WTC11 (cell line): ENCODE data around the gene SELENOV.

ENCODE experiments used
- ELF4 ChIP-seq: sonication (generic); formaldehyde crosslinking; IDR thresholded peaks from 2 replicates; pipeline ENCODE4 v1.8.1; 2022; ENCODE audit warnings: low read depth, mild to moderate bottlenecking, moderate library complexity, missing genetic modification reagents
- JUN ChIP-seq: sonication (generic); formaldehyde crosslinking; IDR thresholded peaks from 2 replicates; pipeline ENCODE4 v1.8.0; 2023; ENCODE audit warnings: mild to moderate bottlenecking, missing genetic modification reagents
- NFYB ChIP-seq: sonication (generic); formaldehyde crosslinking; conservative IDR thresholded peaks from 2 replicates; pipeline ENCODE4 v1.8.0; 2022; ENCODE audit warnings: low read depth, missing genetic modification reagents
- TF ChIP-seq, protein P1 (sequence below): fragments of 200-600 bp; IDR thresholded peaks from 2 replicates; pipeline ENCODE4 v1.8.0; 2022; ENCODE audit warnings: antibody characterized with exemption
- TF ChIP-seq, protein P2 (sequence below): fragments of 250-450 bp; sonication (Bioruptor Pico); IDR thresholded peaks from 2 replicates; pipeline ENCODE4 v1.9.0; 2021; ENCODE audit warnings: moderate library complexity, mild to moderate bottlenecking, inconsistent platforms, borderline replicate concordance
- TF ChIP-seq, protein P3 (sequence below): fragments of 250-450 bp; sonication (Bioruptor Pico); IDR thresholded peaks from 2 replicates; pipeline ENCODE4 v2.1.2; 2022; ENCODE audit warnings: mild to moderate bottlenecking, moderate library complexity
- TF ChIP-seq, protein P4 (sequence below): sonication (generic); formaldehyde crosslinking; IDR thresholded peaks from 2 replicates; pipeline ENCODE4 v1.8.1; 2023; ENCODE audit warnings: mild to moderate bottlenecking, moderate library complexity, missing genetic modification reagents

DNA sequence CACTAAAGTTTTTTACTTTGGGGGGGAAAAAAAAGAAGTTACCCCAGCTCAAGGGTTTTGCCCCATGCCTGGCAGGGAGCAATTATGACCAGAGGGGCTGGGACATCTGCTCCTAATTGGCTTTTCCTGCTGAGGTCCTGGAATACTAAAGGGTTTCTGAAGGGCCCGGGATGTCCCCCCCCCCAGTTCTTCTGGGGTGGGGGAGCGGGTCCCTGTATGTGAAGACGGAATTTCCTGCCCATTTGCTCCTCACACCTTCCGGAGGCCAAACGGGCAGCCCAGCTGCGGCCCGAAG, 17.3 kb upstream of the SELENOV start:
- TF ChIP-seq, protein P1, sequence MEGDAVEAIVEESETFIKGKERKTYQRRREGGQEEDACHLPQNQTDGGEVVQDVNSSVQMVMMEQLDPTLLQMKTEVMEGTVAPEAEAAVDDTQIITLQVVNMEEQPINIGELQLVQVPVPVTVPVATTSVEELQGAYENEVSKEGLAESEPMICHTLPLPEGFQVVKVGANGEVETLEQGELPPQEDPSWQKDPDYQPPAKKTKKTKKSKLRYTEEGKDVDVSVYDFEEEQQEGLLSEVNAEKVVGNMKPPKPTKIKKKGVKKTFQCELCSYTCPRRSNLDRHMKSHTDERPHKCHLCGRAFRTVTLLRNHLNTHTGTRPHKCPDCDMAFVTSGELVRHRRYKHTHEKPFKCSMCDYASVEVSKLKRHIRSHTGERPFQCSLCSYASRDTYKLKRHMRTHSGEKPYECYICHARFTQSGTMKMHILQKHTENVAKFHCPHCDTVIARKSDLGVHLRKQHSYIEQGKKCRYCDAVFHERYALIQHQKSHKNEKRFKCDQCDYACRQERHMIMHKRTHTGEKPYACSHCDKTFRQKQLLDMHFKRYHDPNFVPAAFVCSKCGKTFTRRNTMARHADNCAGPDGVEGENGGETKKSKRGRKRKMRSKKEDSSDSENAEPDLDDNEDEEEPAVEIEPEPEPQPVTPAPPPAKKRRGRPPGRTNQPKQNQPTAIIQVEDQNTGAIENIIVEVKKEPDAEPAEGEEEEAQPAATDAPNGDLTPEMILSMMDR, result no peak
- TF ChIP-seq, protein P2, sequence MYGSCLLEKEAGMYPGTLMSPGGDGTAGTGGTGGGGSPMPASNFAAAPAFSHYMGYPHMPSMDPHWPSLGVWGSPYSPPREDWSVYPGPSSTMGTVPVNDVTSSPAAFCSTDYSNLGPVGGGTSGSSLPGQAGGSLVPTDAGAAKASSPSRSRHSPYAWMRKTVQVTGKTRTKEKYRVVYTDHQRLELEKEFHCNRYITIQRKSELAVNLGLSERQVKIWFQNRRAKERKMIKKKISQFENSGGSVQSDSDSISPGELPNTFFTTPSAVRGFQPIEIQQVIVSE (CRISPR knock-in tag), result no peak
- TF ChIP-seq JUN (CRISPR knock-in tag) (no peak), ELF4 (CRISPR knock-in tag) (no peak), NFYB (CRISPR knock-in tag) (no peak)
- TF ChIP-seq, protein P3, sequence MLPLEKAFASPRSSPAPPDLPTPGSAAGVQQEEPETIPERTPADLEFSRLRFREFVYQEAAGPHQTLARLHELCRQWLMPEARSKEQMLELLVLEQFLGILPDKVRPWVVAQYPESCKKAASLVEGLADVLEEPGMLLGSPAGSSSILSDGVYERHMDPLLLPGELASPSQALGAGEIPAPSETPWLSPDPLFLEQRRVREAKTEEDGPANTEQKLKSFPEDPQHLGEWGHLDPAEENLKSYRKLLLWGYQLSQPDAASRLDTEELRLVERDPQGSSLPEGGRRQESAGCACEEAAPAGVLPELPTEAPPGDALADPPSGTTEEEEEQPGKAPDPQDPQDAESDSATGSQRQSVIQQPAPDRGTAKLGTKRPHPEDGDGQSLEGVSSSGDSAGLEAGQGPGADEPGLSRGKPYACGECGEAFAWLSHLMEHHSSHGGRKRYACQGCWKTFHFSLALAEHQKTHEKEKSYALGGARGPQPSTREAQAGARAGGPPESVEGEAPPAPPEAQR, result no peak
- TF ChIP-seq, protein P4, sequence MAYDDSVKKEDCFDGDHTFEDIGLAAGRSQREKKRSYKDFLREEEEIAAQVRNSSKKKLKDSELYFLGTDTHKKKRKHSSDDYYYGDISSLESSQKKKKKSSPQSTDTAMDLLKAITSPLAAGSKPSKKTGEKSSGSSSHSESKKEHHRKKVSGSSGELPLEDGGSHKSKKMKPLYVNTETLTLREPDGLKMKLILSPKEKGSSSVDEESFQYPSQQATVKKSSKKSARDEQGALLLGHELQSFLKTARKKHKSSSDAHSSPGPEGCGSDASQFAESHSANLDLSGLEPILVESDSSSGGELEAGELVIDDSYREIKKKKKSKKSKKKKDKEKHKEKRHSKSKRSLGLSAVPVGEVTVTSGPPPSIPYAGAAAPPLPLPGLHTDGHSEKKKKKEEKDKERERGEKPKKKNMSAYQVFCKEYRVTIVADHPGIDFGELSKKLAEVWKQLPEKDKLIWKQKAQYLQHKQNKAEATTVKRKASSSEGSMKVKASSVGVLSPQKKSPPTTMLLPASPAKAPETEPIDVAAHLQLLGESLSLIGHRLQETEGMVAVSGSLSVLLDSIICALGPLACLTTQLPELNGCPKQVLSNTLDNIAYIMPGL (CRISPR knock-in tag), result no peak
